ENCODE data around the gene CMTM1.

CMTM1 gene

GRCh38 chr16:66566051-66566901 lies at the start of gene CMTM1:
TSS of gene CMTM1 (plus strand) at chr16:66566439. CDS start at chr16:66566514, 75 bp downstream.
- DNase-seq (ENCODE audit: low read depth), result no peak

- no peak for DNase-seq (ENCODE audit: low read depth)
Measured at GRCh38 chr16:66516509-66516807, 49.8 kb upstream of the CMTM1 start.

- DNase-seq (ENCODE audit: low read depth), result peak; percentile 97
Measured at GRCh38 chr16:66516808-66517585, 49.2 kb upstream of the CMTM1 start.

- DNase-seq (ENCODE audit: low read depth), result no peak
Measured at GRCh38 chr16:66517586-66518263, 48.5 kb upstream of the CMTM1 start.

- no peak for DNase-seq (ENCODE audit: low read depth)
Measured at GRCh38 chr16:66519482-66520373, 46.5 kb upstream of the CMTM1 start.

GRCh38 chr16:66520406-66521170 lies 45.7 kb upstream of the CMTM1 start:
- no peak for DNase-seq (ENCODE audit: low read depth)

GRCh38 chr16:66521252-66521713 lies 45.0 kb upstream of the CMTM1 start:
- DNase-seq (ENCODE audit: low read depth), result no peak

GRCh38 chr16:66521951-66522771 lies 44.1 kb upstream of the CMTM1 start:
- no peak for DNase-seq (ENCODE audit: low read depth)

- DNase-seq (ENCODE audit: low read depth), result no peak
Measured at GRCh38 chr16:66522816-66523590, 43.2 kb upstream of the CMTM1 start.

GRCh38 chr16:66523861-66524354 lies 42.3 kb upstream of the CMTM1 start:
- no peak for DNase-seq (ENCODE audit: low read depth)

- no peak for DNase-seq (ENCODE audit: low read depth)
Measured at GRCh38 chr16:66524601-66525164, 41.6 kb upstream of the CMTM1 start.

- DNase-seq (ENCODE audit: low read depth), result no peak
Measured at GRCh38 chr16:66525396-66526180, 40.7 kb upstream of the CMTM1 start.

GRCh38 chr16:66528294-66528693 lies 37.9 kb upstream of the CMTM1 start:
- no peak for DNase-seq (ENCODE audit: low read depth)

GRCh38 chr16:66529475-66529874 lies 36.8 kb upstream of the CMTM1 start:
- no peak for DNase-seq (ENCODE audit: low read depth)

- DNase-seq (ENCODE audit: low read depth), result no peak
Measured at GRCh38 chr16:66534376-66534799, 31.9 kb upstream of the CMTM1 start.

- DNase-seq (ENCODE audit: low read depth), result no peak
Measured at GRCh38 chr16:66536525-66536924, 29.7 kb upstream of the CMTM1 start.

- DNase-seq (ENCODE audit: low read depth), result no peak
Measured at GRCh38 chr16:66537236-66537635, 29.0 kb upstream of the CMTM1 start.

GRCh38 chr16:66538910-66539309 lies 27.3 kb upstream of the CMTM1 start:
- DNase-seq (ENCODE audit: low read depth), result no peak
